SK-N-SH (cell line): ENCODE results near the gene POU3F3. TPM values are rescaled to one million over a fixed set of nuclear protein-coding genes. Genes with fewer than 3 reads are reported as not detected.

Source experiments
- CTCF ChIA-PET: fragments of 300-600, 350-600 bp; formaldehyde crosslinking; extraction: SDS; loops from one replicate; lab custom pipeline; 2021; lab: Yijun Ruan, JAX
- POLR2A ChIA-PET: fragments of 350-600 bp; sonication (Branson Sonifier 250); formaldehyde crosslinking; extraction: SDS; loops from one replicate; lab custom pipeline; 2020; ENCODE audit warnings: antibody characterized with exemption, inconsistent platforms; lab: Yijun Ruan, JAX
- DNase-seq: peaks from one replicate; pipeline ENCODE4 v3.0.0; 2012
- H2AFZ ChIP-seq: fragments of 200-600 bp; sonication (generic); 2 replicates; pipeline ENCODE4 v1.8.1; 2016; ENCODE audit warnings: antibody characterized with exemption, mild to moderate bottlenecking, low read depth
- H3F3A ChIP-seq: fragments of 200-600 bp; sonication (generic); replicated peaks from 2 replicates; pipeline ENCODE3; 2016; ENCODE audit warnings: antibody characterized with exemption, mild to moderate bottlenecking; ENCODE audit not compliant: insufficient read depth
- H3K27ac ChIP-seq, 2 experiments: fragments of 200-500 bp in 1 of 2; fragments of 200-600 bp in 1 of 2; sonication (Bioruptor generic) in 1 of 2; sonication (generic), shearing (Covaris generic) in 1 of 2; 2 replicates each; pipeline versions ENCODE4 v1.5.1 to v1.6.1; 2014 to 2016; ENCODE audit warnings: low read depth in 2 of 2, inconsistent platforms in 1 of 2, low read length in 1 of 2, mild to moderate bottlenecking in 1 of 2, mixed read lengths in 1 of 2
- H3K27me3 ChIP-seq: fragments of 200-600 bp; sonication (generic), shearing (Covaris generic); 2 replicates; pipeline ENCODE4 v1.6.1; 2016; ENCODE audit warnings: mixed run types; ENCODE audit not compliant: insufficient read depth
- H3K36me3 ChIP-seq, 2 experiments: fragments of 200-500 bp in 1 of 2; fragments of 200-600 bp in 1 of 2; sonication (Bioruptor generic) in 1 of 2; sonication (generic) in 1 of 2; replicated peaks in 1 of 2; 2 replicates each; pipeline versions ENCODE3 to v1.5.1; 2014 to 2016; ENCODE audit warnings: low read length in 1 of 2, mild to moderate bottlenecking in 1 of 2; ENCODE audit not compliant: insufficient read depth in 2 of 2, control insufficient read depth in 1 of 2
- H3K4me1 ChIP-seq, 2 experiments: fragments of 200-500 bp in 1 of 2; fragments of 200-600 bp in 1 of 2; sonication (Bioruptor generic) in 1 of 2; sonication (generic), shearing (Covaris generic) in 1 of 2; 2 replicates each; pipeline versions ENCODE4 v1.5.1 to v1.6.1; 2014 to 2016; ENCODE audit warnings: low read depth in 1 of 2, low read length in 1 of 2, mixed run types in 1 of 2; ENCODE audit not compliant: insufficient read depth in 2 of 2, control insufficient read depth in 1 of 2
- H3K4me2 ChIP-seq: fragments of 200-600 bp; sonication (generic), shearing (Covaris generic); 2 replicates; pipeline ENCODE4 v1.6.1; 2017; ENCODE audit warnings: mixed run types
- H3K4me3 ChIP-seq, 2 experiments: fragments of 200-500 bp in 1 of 2; fragments of 200-600 bp in 1 of 2; sonication (Bioruptor generic) in 1 of 2; sonication (generic), shearing (Covaris generic) in 1 of 2; 2 replicates each; pipeline versions ENCODE4 v1.5.1 to v1.8.1; 2014 to 2016; ENCODE audit warnings: low read depth in 2 of 2, inconsistent platforms in 1 of 2, low read length in 1 of 2, mild to moderate bottlenecking in 1 of 2, mixed read lengths in 1 of 2, moderate library complexity in 1 of 2
- H3K79me2 ChIP-seq: fragments of 200-600 bp; sonication (generic); 2 replicates; pipeline ENCODE4 v1.8.1; 2017; ENCODE audit warnings: mild to moderate bottlenecking; ENCODE audit not compliant: insufficient read depth
- H3K9ac ChIP-seq: fragments of 200-600 bp; sonication (generic); 2 replicates; pipeline ENCODE4 v1.6.1; 2017; ENCODE audit warnings: mixed run types
- H3K9me2 ChIP-seq: fragments of 200-600 bp; sonication (generic); 2 replicates; pipeline ENCODE4 v1.6.1; 2017; ENCODE audit warnings: mixed run types
- H3K9me3 ChIP-seq: fragments of 200-600 bp; sonication (generic); 2 replicates; pipeline ENCODE4 v1.6.1; 2017; ENCODE audit warnings: mixed run types, mild to moderate bottlenecking, moderate library complexity
- H4K20me1 ChIP-seq: fragments of 200-600 bp; sonication (generic); 2 replicates; pipeline ENCODE4 v1.6.1; 2017; ENCODE audit warnings: mild to moderate bottlenecking, mixed run types; ENCODE audit not compliant: insufficient read depth
- CHD2 ChIP-seq: fragments of 150-350 bp; IDR thresholded peaks from 2 replicates; pipeline ENCODE4 v1.6.1; 2018; ENCODE audit warnings: low read length; ENCODE audit not compliant: partially characterized antibody
- ELF1 ChIP-seq: IDR thresholded peaks from 2 replicates; pipeline ENCODE4 v1.4.0; 2012
- EP300 ChIP-seq, 2 experiments: IDR thresholded peaks; 2 replicates each; pipeline versions ENCODE4 v1.4.0 to v1.6.1; 2012; ENCODE audit warnings: borderline replicate concordance in 1 of 2, low read depth in 1 of 2, low read length in 1 of 2
- EZH2phosphoT487 ChIP-seq: fragments of 200-600 bp; sonication (generic); IDR thresholded peaks from 2 replicates; pipeline ENCODE4 v1.6.1; 2017; ENCODE audit warnings: low read depth, mixed run types, mild to moderate bottlenecking, antibody characterized with exemption, moderate library complexity, borderline replicate concordance
- FOSL2 ChIP-seq: IDR thresholded peaks from 2 replicates; pipeline ENCODE4 v1.4.0; 2012; ENCODE audit warnings: low read depth, mild to moderate bottlenecking, moderate library complexity, borderline replicate concordance
- FOXJ3 ChIP-seq: sonication (generic); formaldehyde crosslinking; IDR thresholded peaks from 2 replicates; pipeline ENCODE4 v1.5.1; 2020; ENCODE audit warnings: mild to moderate bottlenecking, missing genetic modification reagents
- FOXM1 ChIP-seq: IDR thresholded peaks from 2 replicates; pipeline ENCODE4 v1.4.0; 2012; ENCODE audit warnings: low read depth, mild to moderate bottlenecking
- GABPA ChIP-seq: IDR thresholded peaks from 2 replicates; pipeline ENCODE4 v1.4.0; 2012; ENCODE audit warnings: low read depth, mild to moderate bottlenecking
- GATA2 ChIP-seq: sonication (generic); formaldehyde crosslinking; IDR thresholded peaks from 2 replicates; pipeline ENCODE4 v1.5.0; 2020; ENCODE audit warnings: mild to moderate bottlenecking, missing genetic modification reagents
- IRF3 ChIP-seq: fragments of 150-350 bp; IDR thresholded peaks from 2 replicates; pipeline ENCODE4 v1.6.1; 2016; ENCODE audit warnings: mild to moderate bottlenecking, low read depth, low read length
- MXI1 ChIP-seq: IDR thresholded peaks from 2 replicates; pipeline ENCODE4 v1.6.1; 2012; ENCODE audit warnings: mild to moderate bottlenecking, low read depth, low read length, improper control_type of control experiment
- NFIC ChIP-seq: IDR thresholded peaks from 2 replicates; pipeline ENCODE4 v1.4.0; 2012; ENCODE audit warnings: borderline replicate concordance
- NRF1 ChIP-seq: IDR thresholded peaks from 2 replicates; pipeline ENCODE4 v1.6.1; 2012; ENCODE audit warnings: low read depth, mild to moderate bottlenecking, low read length
- RAD21 ChIP-seq: IDR thresholded peaks from 2 replicates; pipeline ENCODE4 v1.6.1; 2012; ENCODE audit warnings: mild to moderate bottlenecking, low read length
- REST ChIP-seq: IDR thresholded peaks from 2 replicates; pipeline ENCODE4 v1.6.1; 2012; ENCODE audit warnings: mild to moderate bottlenecking, low read depth, low read length, moderate library complexity
- RXRA ChIP-seq: IDR thresholded peaks from 2 replicates; pipeline ENCODE4 v1.4.0; 2012; ENCODE audit warnings: low read depth, mild to moderate bottlenecking, borderline replicate concordance
- SMC3 ChIP-seq: IDR thresholded peaks from 2 replicates; pipeline ENCODE4 v1.6.1; 2012; ENCODE audit warnings: low read depth, low read length, improper control_type of control experiment
- TEAD4 ChIP-seq: IDR thresholded peaks from 2 replicates; pipeline ENCODE4 v1.4.0; 2012; ENCODE audit warnings: mild to moderate bottlenecking, borderline replicate concordance; ENCODE audit not compliant: insufficient read depth
- YY1 ChIP-seq: IDR thresholded peaks from 2 replicates; pipeline ENCODE4 v1.4.0; 2012; ENCODE audit warnings: low read depth, mild to moderate bottlenecking
- WGBS: methylation state at CpG from one replicate; pipeline ENCODE4 v1.1.6; 2017; ENCODE audit warnings: low lambda C conversion rate; 5-methylcytosine and 5-hydroxymethylcytosine counted together
- polyA plus RNA-seq, 3 experiments: library from polyadenylated mRNA; depleted of rRNA; stranded (reverse); fragments of >200 nt; gene quantifications; 2 replicates each; pipeline ENCODE4 v1.2.3, GENCODE V29; 2012
- TF ChIP-seq, protein P1 (sequence below): IDR thresholded peaks from 2 replicates; pipeline ENCODE4 v1.4.0; 2012; ENCODE audit warnings: low read depth, borderline replicate concordance

Gene POU3F3
- polyA plus RNA-seq, 1 of the 3 experiments (the other 2 are of a cell fraction), result not detected

DNA sequence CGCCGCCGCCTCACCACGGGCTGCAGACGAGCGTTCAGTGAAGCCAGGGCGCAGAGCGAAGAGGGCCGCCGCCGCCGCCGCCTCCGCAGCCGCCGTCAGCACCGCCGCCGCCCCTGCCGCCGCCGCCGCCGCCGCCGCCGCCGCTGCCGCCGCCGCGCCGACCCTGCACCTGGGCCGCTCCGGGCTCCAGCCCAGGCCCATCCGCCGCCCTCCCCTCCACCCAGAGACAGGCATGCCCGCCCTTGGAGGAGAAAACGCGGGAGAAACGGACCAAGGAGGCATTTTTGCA, 3.0 kb downstream of the POU3F3 start:
- Histone ChIP-seq H3K27me3 (peaks cover 59% of the 10 kb centered on the region), H3F3A (peaks cover 2% of the 10 kb centered on the region), H3K4me1 (peaks cover 0 to 4% of the 10 kb centered on the region in 2 experiments; a peak in 1 of 4 replicates), H3K79me2 (no peaks in the 10 kb centered on the region), H3K9me3 (no peaks in the 10 kb centered on the region), H3K4me2 (no peak overlapping the region), H3K9ac (no peak overlapping the region), H3K27ac (no peak overlapping the region), H3K4me3 (no peak overlapping the region), H3K9me2 (no peaks in the 10 kb centered on the region), H3K36me3 (no peaks in the 10 kb centered on the region), H4K20me1 (no peaks in the 10 kb centered on the region), H2AFZ (no peak overlapping the region)
- DNase-seq, result no peak
- TF ChIP-seq FOSL2 (no peak), EZH2phosphoT487 (no peak; the same call in 1 of the 2 replicates), RXRA (no peak), FOXJ3 (CRISPR knock-in tag) (no peak), GABPA (no peak), RAD21 (no peak), FOXM1 (no peak), NFIC (no peak), SMC3 (no peak)
- TF ChIP-seq, protein P1, sequence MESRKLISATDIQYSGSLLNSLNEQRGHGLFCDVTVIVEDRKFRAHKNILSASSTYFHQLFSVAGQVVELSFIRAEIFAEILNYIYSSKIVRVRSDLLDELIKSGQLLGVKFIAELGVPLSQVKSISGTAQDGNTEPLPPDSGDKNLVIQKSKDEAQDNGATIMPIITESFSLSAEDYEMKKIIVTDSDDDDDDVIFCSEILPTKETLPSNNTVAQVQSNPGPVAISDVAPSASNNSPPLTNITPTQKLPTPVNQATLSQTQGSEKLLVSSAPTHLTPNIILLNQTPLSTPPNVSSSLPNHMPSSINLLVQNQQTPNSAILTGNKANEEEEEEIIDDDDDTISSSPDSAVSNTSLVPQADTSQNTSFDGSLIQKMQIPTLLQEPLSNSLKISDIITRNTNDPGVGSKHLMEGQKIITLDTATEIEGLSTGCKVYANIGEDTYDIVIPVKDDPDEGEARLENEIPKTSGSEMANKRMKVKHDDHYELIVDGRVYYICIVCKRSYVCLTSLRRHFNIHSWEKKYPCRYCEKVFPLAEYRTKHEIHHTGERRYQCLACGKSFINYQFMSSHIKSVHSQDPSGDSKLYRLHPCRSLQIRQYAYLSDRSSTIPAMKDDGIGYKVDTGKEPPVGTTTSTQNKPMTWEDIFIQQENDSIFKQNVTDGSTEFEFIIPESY, result no peak
- ChIA-PET POLR2A (no interaction called here), CTCF (no interaction called here)
- whole genome bisulfite sequencing, result 12% methylated on average over 17 of the region's 41 CpGs

DNA sequence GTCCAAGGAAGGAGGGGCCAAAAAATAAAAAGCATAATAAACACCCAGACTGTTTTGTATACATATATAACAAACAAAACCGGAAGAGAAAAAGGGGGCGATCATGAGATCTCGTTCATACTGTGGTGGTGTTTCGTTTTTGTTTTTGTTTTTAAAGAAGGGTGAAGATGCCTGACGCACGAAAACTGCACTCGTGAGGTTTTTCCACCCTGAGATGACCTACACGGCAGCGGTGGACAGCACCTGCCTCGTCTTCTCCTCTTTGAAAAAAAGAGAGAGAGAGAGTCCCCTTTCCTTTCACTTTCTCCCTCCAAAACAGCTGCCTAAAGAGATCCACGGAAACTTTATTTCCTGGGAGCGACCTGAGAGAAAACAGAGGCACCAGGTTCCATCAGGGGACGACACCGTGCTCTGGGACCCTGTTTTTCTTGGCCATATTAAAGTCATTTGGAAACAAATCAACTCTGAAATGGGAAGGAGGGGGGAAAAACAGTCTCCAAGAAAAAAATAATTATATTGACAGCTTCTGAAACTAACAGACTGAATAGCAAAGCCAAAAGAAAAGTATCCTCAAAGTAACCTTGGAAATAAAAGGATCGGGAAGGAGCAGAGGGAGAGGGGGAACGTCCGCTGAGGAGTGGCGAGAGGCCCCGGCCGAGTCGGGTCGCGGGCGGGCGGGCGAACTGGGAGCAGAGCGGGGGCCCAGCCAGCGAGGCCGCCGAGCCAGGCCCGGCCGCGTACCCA, 3.5 kb downstream of the POU3F3 start:
- Histone ChIP-seq H3K9me3 (no peaks in the 10 kb centered on the region), H3K9me2 (no peaks in the 10 kb centered on the region), H3K36me3 (no peaks in the 10 kb centered on the region), H3K4me2 (no peak overlapping the region), H3K79me2 (no peaks in the 10 kb centered on the region), H3K4me1 (peaks cover 0 to 4% of the 10 kb centered on the region in 2 experiments; a peak in 1 of 4 replicates), H3K27ac (no peak overlapping the region), H3K4me3 (no peak overlapping the region), H4K20me1 (no peaks in the 10 kb centered on the region), H2AFZ (no peak overlapping the region), H3F3A (peaks cover 2% of the 10 kb centered on the region), H3K9ac (no peak overlapping the region), H3K27me3 (peaks cover 59% of the 10 kb centered on the region)
- WGBS, result 50% methylated on average over 33 of the region's 33 CpGs
- ChIA-PET POLR2A (no interaction called here), CTCF (no interaction called here)
- DNase-seq, result no peak
- TF ChIP-seq FOXJ3 (CRISPR knock-in tag), result no peak
- TF ChIP-seq FOXM1, result no peak
- no peak for TF ChIP-seq SMC3
- no peak for TF ChIP-seq NFIC
- TF ChIP-seq TEAD4, result no peak
- TF ChIP-seq NRF1, result no peak
- TF ChIP-seq EP300 (IDR thresholded peaks at IDR 0.05; ENCODE audit: borderline replicate concordance in 1 of 2, low read depth in 1 of 2, low read length in 1 of 2), result no peak
- TF ChIP-seq GABPA, result no peak
- no peak for TF ChIP-seq YY1
- TF ChIP-seq MXI1, result no peak
- no peak for TF ChIP-seq IRF3
- no peak for TF ChIP-seq CHD2
- no peak for TF ChIP-seq REST
- no peak for TF ChIP-seq ELF1
- TF ChIP-seq GATA2 (CRISPR knock-in tag), result no peak
